KG1 (cell line): ENCODE measurements around the gene SPC24.
"Not testable (repeated sequence)": the region's sequence is repeated elsewhere in the genome, so short reads cannot be mapped to it uniquely, and the experiment has no call there.

Experiments
- DNase-seq: peaks from one replicate; lab custom pipeline; 2025; lab: John Stamatoyannopoulos, UW

SPC24 gene

DNA sequence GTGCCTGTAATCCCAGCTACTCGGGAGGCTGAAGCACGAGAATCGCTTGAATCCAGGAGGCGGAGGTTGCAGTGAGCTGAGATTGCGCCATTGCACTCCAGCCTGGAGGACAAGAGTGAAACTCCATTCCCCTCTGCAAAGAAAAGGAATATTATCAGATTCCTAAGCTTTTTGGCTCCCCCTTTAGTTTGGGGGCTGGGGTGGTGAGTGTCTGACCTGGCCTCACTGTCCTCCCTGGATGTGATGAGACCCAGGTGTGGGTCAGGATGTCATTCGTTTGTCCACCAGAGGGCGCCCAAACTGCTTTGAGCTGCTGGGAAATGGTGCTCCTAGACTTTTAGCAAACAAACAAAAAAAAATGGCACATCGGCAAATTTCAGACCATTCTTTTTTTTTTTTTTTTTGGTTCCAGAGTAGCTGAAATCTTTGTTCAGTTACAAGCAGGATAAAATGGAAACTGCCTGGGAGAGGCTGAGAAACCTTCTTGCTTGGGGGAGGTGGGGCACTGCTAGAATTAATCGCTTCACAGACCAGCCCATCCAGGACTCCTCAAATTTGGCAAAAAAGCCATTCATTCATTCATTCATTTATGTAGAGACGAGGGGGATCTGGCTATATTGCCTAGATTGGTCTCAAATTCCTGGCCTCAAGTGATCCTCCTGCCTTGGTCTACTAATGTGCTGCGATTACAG, 29.4 kb downstream of the SPC24 start:
- DNase-seq: peak; percentile 37

DNA sequence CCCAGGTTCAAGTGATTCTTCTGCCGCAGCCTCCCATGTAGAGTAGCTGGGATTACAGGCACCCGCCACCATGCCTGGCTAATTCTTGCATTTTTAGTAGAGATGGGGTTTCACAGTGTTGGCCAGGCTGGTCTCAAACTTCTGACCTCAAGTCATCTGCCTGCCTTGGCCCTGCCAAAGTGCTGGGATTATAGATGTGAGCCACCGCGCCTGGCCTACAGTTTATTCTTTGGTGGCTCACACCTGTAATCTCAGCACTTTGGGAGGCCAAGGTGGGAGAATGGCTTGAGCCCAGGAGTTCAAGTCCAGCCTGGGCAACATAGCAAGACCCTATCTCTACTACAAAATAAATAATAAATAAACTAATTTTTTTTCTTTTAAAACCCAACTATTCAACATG, 31.4 kb downstream of the SPC24 start:
- not testable (repeated sequence) for DNase-seq

DNA sequence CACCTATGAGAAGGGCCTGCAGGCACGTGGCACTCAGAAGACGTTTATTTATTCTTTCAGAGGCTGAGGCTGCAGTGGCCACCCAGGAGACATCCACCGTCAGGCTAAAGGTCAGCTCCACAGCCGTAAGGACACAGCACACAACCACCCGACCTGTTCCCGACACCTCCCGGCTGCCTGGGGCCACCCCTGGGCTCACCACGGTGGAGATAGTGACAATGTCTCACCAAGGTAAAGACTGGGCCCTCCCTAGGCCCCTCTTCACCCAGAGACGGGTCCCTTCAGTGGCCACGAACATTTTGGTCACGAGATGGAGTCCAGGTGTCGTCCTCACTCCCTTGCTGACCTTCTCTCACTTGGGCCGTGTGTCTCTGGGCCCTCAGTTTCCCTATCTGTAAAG, 32.5 kb downstream of the SPC24 start:
- DNase-seq: no peak

DNA sequence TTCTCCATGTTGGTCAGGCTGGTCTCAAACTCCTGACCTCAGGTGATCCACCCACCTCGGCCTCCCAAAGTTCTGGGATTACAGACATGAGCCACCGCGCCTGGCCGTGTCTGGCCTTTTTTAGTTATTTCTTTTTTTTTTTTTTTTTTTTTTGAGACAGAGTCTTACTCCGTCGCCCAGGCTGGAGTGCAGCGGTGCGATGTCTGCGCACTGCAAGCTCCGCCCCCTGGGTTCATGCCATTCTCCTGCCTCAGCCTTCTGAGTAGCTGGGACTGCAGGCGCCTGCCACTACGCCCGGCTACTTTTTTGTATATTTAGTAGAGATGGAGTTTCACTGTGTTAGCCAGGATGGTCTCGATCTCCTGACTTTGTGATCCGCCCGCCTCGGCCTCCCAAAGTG, 33.6 kb downstream of the SPC24 start:
- not testable (repeated sequence) for DNase-seq

DNA sequence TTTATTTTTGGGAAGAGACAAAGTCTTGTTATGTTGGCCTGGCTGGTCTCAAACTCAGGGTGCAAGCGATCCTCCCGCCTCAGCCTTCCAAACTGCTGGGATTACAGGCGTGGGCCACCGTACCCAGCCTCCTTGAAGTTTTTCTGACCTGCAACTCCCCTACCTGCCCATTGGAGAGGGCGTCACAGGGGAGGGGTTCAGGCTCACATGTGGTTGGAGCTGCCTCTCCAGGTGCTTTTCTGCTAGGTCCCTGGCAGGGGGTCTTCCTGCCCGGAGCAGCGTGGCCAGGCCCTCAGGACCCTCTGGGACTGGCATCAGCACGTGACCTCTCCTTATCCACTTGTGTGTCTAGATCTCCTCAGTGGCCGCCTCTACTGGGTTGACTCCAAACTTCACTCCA, 39.1 kb downstream of the SPC24 start:
- DNase-seq: no peak

DNA sequence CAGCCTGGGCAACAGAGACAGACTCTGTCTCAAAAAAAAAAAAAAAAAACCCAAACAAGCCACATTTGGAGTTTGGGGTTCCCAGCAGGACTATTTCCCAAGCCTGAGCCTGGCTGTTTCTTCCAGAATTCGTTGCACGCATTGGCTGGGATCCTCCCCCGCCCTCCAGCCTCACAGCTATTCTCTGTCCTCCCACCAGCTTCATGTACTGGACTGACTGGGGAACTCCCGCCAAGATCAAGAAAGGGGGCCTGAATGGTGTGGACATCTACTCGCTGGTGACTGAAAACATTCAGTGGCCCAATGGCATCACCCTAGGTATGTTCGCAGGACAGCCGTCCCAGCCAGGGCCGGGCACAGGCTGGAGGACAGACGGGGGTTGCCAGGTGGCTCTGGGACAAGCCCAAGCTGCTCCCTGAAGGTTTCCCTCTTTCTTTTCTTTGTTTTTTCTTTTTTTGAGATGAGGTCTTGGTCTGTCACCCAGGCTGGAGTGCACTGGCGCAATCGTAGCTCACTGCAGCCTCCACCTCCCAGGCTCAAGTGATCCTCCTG, 39.6 kb downstream of the SPC24 start:
- no peak for DNase-seq

DNA sequence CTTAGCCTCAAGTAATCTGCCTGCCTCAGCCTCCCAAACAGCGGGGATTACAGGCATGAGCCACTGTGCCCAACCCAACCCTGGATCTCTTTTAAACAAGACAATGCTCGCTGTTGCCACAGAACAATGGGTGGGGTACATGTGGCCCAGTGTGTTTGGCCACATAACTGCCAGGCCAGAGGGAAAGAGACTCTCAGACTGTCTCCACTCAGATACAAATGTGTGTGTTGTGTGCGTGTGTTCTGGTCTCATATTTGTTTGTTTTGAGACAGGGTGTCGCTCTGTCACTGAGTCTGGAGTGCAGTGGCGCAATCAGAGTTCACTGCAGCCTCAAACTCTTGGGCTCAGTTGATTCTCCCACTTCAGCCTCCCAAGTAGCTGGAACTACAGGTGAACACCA, 40.5 kb downstream of the SPC24 start:
- DNase-seq: no peak

DNA sequence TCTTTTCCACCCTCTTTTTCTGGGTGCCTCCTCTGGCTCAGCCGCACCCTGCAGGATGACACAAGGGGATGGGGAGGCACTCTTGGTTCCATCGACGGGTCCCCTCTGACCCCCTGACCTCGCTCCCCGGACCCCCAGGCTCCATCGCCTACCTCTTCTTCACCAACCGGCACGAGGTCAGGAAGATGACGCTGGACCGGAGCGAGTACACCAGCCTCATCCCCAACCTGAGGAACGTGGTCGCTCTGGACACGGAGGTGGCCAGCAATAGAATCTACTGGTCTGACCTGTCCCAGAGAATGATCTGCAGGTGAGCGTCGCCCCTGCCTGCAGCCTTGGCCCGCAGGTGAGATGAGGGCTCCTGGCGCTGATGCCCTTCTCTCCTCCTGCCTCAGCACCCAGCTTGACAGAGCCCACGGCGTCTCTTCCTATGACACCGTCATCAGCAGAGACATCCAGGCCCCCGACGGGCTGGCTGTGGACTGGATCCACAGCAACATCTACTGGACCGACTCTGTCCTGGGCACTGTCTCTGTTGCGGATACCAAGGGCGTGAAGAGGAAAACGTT, 42.4 kb downstream of the SPC24 start:
- DNase-seq: no peak

DNA sequence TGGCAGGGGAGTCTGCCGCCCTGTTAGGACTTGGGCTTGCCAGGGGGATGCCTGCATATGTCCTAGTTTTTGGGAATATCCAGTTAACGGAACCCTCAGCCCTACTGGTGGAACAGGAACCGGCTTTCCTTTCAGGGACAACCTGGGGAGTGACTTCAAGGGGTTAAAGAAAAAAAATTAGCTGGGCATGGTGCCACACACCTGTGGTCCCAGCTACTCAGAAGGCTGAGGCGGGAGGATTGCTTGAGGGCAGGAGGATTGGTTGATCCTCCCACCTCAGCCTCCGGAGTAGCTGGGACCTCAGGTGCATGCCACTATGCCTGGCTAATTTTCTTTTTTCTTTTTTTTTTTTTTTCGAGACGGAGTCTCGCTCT, 43.8 kb downstream of the SPC24 start:
- no peak for DNase-seq

DNA sequence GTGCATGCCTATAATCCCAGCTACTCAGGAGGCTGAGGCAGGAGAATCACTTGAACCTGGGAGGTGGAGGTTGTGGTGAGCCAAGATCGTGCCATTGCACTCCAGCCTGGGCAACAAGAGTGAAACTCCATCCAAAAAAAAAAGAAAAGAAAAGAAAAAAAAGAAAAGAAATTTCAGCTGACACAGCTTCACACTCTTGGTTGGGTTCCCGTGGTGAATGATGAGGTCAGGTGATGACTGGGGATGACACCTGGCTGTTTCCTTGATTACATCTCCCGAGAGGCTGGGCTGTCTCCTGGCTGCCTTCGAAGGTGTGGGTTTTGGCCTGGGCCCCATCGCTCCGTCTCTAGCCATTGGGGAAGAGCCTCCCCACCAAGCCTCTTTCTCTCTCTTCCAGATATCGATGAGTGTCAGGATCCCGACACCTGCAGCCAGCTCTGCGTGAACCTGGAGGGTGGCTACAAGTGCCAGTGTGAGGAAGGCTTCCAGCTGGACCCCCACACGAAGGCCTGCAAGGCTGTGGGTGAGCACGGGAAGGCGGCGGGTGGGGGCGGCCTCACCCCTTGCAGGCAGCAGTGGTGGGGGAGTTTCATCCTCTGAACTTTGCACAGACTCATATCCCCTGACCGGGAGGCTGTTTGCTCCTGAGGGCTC, 44.3 kb downstream of the SPC24 start:
- no peak for DNase-seq

DNA sequence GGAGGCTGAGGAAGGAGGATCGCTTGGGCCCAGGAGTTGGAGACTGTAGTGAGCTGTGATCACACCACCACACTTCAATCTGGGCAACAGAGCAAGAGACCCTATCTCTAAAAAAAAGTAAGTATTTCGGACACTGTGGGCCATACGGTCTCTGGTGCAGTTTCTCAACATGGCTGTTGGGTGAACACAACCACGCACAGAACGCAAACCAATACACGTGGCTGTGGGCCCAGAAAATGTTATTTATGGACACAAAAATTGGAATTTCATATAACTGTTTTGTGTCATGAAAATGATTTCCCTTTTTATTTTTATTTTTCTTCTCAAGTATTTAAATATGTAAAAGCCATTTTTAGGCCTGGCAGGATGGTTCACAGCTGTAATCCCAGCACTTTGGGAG, 46.8 kb downstream of the SPC24 start:
- no peak for DNase-seq

DNA sequence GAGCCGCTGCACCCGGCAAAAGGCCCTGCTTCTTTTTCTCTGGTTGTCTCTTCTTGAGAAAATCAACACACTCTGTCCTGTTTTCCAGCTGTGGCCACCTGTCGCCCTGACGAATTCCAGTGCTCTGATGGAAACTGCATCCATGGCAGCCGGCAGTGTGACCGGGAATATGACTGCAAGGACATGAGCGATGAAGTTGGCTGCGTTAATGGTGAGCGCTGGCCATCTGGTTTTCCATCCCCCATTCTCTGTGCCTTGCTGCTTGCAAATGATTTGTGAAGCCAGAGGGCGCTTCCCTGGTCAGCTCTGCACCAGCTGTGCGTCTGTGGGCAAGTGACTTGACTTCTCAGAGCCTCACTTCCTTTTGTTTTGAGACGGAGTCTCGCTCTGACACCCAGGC, 49.1 kb downstream of the SPC24 start:
- DNase-seq: no peak

DNA sequence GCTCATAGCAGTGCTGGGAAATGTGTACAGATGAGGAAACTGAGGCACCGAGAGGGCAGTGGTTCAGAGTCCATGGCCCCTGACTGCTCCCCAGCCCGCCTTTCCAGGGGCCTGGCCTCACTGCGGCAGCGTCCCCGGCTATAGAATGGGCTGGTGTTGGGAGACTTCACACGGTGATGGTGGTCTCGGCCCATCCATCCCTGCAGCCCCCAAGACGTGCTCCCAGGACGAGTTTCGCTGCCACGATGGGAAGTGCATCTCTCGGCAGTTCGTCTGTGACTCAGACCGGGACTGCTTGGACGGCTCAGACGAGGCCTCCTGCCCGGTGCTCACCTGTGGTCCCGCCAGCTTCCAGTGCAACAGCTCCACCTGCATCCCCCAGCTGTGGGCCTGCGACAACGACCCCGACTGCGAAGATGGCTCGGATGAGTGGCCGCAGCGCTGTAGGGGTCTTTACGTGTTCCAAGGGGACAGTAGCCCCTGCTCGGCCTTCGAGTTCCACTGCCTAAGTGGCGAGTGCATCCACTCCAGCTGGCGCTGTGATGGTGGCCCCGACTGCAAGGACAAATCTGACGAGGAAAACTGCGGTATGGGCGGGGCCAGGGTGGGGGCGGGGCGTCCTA, 50.5 kb downstream of the SPC24 start:
- DNase-seq: no peak

DNA sequence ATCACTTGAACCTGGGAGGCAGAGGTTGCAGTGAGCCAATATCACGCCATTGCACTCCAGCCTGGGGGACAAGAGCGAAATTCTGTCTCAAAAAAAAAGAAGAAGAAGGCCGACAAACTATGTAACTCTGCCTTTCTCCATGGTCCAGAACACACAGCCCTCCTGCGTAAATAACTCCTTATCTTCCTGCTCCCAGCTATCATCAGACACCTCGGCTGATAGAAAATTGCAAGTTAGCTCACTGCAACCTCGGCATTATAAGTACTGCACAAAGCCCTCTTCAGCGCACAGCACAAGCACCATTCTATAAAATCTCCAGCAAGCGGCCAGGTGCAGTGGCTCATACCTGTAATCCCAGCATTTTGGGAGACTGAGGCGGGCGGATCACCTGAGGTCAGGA, 51.9 kb downstream of the SPC24 start:
- not testable (repeated sequence) for DNase-seq

DNA sequence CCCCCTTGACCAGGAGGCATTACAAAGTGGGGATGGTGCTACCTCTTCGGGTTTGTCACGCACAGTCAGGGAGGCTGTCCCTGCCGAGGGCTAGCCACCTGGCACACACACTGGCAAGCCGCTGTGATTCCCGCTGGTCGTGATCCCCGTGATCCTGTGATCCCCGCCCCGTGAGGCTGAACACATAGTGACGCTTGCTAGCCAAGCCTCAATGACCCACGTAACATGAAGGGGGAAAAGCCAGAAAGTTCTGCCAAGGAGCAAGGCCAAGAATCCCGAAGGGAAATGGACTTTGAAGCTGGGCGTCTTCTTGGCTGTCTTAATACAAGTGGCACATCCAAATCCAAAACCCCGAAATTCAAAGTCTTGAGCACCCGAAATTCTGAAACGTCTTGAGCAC, 52.6 kb downstream of the SPC24 start:
- DNase-seq: no peak

DNA sequence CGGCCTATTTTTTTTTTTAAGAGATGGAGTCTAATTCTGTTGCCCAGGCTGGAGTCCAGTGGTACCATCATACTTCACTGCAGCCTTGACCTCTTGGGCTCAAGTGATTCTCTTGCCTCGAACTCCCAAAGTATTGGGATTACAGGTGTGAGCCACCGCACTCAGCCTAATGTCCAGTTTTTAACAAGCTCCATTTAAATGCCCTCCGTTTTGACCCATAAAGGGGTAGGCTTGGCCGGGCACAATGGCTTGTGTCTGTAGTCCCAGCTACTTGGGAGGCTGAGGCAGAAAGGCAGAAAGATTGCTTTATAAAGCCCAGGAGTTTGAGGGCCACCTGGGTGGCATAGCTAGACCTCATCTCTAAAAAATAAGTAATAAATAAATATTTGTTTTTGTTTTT, 54.5 kb downstream of the SPC24 start:
- no peak for DNase-seq

DNA sequence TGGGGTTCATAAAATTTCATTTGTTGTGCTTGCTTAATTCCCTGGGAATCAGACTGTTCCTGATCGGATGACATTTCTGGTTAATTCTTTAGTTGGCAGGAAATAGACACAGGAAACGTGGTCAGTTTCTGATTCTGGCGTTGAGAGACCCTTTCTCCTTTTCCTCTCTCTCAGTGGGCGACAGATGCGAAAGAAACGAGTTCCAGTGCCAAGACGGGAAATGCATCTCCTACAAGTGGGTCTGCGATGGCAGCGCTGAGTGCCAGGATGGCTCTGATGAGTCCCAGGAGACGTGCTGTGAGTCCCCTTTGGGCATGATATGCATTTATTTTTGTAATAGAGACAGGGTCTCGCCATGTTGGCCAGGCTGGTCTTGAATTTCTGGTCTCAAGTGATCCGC, 55.5 kb downstream of the SPC24 start:
- DNase-seq: no peak

DNA sequence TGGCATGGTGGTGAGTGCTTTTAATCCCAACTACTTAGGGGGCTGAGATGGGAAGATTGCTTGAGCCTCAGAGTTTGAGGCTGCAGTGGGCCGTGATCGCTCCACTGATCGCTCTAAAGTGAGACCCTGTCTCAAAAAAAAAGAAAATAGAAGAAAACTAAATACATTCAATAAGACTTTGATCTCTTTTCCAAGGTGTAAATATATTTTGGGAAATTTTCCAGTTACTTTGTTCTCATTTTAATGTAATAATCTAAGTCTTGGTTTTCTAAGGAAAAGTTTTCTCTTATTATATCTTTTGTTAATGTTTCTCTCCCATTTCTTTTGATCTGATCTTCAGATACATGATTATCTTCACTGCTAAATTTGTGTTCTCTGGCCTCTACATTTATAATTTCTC, 56.7 kb downstream of the SPC24 start:
- no peak for DNase-seq

DNA sequence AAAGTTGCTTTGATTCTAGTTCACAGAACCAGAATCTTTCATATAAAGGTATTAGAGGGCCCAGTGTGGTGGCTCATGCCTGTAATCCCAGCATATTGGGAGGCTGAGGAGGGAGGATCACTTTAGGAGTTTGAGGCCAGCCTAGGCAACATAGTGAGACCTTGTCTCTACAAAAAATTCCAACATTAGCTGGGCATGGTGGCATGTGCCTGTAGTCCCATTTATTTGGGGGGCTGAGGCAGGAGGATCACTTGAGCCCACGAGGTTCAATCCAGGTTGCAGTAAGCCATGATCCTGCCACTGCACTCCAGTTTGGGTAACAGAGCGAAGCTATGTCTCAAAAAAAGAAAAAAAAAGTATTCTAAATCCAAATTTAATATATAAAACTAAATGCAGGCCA, 57.3 kb downstream of the SPC24 start:
- DNase-seq: no peak

DNA sequence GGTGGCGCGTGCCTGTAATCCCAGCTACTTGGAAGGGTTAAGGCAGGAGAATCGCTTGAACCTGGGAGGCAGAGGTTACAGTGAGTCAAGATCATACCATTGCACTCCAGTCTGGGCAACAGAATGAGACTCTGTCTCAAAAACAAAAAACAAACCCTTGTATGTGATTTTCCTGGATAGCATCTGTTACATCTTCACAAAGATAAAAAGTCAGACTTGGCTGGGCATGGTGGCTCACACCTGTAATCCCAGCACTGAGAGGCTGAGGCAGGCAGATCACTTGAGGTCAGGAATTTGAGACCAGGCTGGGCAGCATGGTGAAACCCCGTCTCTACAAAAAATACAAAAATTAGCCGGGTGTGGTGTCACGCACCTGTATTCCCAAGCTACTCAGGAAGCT, 58.2 kb downstream of the SPC24 start:
- DNase-seq: not testable (repeated sequence)

DNA sequence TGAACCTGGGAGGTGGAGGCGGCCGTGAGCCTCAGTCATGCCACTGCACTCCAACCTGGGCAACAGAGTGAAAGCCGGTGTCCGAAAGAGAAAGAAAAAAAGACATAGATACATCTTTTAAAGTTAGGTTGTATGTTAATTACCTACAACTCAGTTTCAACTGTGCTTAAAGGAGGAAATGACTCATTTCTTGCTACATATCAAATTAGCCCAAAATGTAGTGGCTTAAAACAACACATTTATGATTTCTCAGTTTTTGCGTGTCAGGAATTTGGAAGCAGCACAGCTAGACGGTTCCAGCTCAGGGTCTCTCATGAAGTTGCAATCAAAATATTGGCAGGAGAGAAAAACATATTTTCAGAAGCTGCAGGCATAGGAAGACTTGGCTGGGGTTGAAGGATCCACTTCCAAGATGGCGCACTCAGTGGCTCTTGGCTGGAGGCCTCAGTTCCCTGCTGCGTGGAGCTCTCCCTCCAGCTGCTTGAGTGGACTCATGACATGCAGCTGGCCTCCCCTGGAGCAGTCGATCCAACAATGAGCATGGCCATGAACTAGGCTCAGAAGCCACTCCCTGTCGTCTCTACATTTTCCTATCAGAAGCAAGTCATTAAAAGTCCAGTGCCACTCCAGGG, 59.3 kb downstream of the SPC24 start:
- no peak for DNase-seq
